Measurements from ENCODE around the gene ANXA2.
"Not testable (repeated sequence)": the region's sequence is repeated elsewhere in the genome, so short reads cannot be mapped to it uniquely, and the experiment has no call there.

Gene ANXA2

GRCh38 chr15:60338810-60339209, 59.0 kb downstream of the ANXA2 start:
- DNase-seq, result no peak

GRCh38 chr15:60337076-60337475, 60.7 kb downstream of the ANXA2 start:
- no peak for DNase-seq

- not testable (repeated sequence) for DNase-seq
Observed at GRCh38 chr15:60335296-60335695, 62.5 kb downstream of the ANXA2 start.

DNA sequence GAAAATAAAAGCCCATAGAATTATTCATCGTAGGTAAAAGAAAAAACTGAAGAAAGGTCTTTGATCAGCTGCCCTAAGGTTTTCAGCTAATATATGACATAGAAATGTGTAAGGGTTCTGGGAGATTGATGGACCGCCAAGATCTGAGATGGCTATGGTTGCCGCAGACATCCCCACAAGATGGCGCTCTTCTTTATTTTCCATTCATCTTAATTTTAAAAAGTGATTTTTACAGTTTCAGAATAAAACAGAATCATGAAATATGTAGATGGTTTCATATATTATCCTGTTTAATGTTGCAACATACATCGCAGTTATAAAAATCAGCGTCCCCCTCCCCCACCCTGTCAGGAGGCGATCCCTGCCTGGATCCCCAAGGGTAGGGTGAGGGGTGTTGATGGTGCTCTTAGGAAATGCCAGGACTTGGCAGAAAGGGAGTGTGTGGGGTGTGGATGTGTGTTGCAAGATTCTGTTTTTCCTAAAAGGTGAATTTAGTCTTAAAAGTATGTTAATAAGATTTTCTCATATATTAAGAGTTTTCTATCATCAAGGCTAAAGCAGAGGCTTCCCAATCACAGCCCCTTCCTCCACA, 68.8 kb downstream of the ANXA2 start:
- DNase-seq, result no peak

GRCh38 chr15:60326824-60327654, 70.7 kb downstream of the ANXA2 start:
- no peak for DNase-seq

DNA sequence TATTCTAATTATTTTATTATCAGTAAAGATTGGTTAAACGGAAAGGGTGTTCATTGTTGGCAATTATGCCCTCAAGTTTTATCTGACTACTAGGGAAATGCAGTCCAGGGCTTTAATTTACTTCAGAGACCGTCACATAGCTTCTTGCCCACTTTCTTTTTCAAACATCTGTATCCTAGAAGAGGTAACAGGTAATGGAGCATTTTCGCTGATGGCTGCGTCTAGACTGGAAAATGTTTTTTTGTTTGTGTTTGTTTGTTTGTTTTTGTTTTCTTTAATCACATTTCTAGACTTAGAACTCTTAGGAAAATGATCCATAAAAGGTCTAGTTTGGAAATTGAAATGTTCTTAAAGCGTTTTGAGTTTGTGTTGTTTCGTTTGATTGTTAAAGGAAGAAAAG, 71.4 kb downstream of the ANXA2 start:
- DNase-seq, result no peak

- no peak for DNase-seq
Observed at GRCh38 chr15:60325905-60326304, 71.9 kb downstream of the ANXA2 start.

GRCh38 chr15:60324706-60325438, 72.9 kb downstream of the ANXA2 start:
- no peak for DNase-seq

DNA sequence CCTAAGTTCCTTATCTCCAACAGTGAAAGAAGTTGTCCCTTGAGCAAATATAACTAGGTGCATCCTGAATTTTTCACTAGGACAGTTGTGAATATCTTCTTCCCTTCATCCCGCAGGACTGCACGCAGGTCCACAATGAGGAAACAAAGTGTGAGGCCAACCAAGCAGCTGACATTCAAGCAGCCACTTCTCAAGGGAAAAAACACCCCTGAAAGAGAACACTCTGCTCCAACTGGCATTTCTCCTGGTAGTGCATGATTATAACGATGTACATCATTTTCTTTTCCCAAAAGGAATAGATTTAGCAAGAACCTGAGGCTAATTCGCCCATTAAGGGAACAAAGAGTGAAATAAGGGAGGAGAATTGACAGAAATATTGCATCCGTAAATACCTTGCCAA, 74.5 kb downstream of the ANXA2 start:
- no peak for DNase-seq

GRCh38 chr15:60320365-60320764, 77.4 kb downstream of the ANXA2 start:
- DNase-seq, result no peak

DNA sequence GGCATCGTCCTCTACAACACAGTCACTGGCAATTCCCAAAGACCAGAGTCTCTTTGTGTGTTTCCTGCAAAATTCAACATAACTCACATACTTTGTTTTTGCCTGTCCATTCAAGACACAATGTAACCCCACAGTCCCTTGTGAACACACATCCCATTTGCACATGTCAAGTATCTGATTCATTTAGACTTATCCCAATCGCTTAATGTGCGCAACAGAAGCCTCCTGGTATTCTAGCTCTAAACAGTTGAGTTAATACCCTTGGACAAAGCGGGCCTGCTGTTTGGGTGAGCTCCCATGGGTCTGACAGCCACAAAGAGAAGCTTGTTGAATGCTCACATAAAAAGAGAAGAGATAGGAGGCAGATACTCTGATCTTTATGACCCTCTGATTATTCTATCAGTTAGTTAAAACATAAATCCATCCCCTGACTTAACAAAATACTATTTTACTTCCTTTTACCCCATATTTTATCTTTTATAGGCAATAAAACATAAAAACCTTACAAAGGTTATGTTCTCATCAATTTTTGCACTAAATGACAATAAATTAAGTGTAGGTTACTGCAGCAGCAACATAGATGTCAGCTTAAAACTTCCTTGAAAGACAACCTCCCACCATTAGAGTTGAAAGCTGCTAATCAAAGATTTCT, 79.4 kb downstream of the ANXA2 start:
- DNase-seq, result no peak

GRCh38 chr15:60316961-60317360, 80.8 kb downstream of the ANXA2 start:
- no peak for DNase-seq

GRCh38 chr15:60315878-60316277, 81.9 kb downstream of the ANXA2 start:
- DNase-seq, result no peak

- no peak for DNase-seq
Observed at GRCh38 chr15:60313906-60314305, 83.9 kb downstream of the ANXA2 start.

- DNase-seq, result no peak
Observed at GRCh38 chr15:60307034-60307433, 90.8 kb downstream of the ANXA2 start.

- no peak for DNase-seq
Observed at GRCh38 chr15:60301024-60301423, 96.8 kb downstream of the ANXA2 start.

DNA sequence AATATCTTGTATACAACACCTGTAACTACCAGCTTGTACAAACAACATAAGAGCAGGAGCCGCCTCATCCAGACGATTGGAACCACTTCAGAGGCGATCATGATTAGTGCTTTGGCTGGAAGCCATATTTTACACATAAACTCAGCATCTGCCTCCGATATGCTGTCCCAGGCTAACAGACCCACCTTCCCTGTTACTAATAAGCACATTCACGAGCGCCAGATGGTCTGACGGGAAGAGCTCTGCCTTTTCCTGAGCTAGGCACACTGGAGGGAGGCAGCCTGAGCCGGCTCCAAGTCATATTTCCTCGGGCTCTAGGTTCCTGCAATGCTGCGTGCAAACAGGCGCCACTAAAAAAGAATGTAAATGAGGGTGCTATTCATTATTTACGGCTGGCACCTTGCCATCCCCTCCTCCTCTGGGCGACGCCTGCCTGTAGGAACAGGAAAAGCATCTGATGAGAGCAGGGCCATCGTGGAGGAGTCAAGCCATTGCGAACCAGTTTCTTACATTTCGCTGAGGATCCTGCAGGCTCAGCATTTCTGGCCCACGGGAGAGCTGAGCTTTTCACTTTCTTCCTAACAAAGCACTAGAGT, 98.2 kb downstream of the ANXA2 start:
- no peak for DNase-seq
